GM20000 (cell line): ENCODE measurements around the gene RIC3.

Experiments used
- DNase-seq: peaks from one replicate; pipeline ENCODE4 v3.0.0; 2012; ENCODE audit warnings: low spot score
- CTCF ChIP-seq: IDR thresholded peaks from 2 replicates; pipeline ENCODE4 v1.5.1; 2012; ENCODE audit warnings: mild to moderate bottlenecking, control low read depth; ENCODE audit errors: extremely low read depth, missing control alignments

Gene RIC3

GRCh38 chr11:8156877-8157276 lies 11.9 kb downstream of the RIC3 start:
- no peak for TF ChIP-seq CTCF

GRCh38 chr11:8149726-8150125 lies 19.1 kb downstream of the RIC3 start:
- TF ChIP-seq CTCF, result no peak
- no peak for DNase-seq

More at GRCh38 chr11:8156877-8157276, 11.9 kb downstream of the RIC3 start:
- DNase-seq, result no peak

GRCh38 chr11:8138526-8138925 lies 30.3 kb downstream of the RIC3 start:
- DNase-seq, result no peak
- TF ChIP-seq CTCF, result no peak

DNA sequence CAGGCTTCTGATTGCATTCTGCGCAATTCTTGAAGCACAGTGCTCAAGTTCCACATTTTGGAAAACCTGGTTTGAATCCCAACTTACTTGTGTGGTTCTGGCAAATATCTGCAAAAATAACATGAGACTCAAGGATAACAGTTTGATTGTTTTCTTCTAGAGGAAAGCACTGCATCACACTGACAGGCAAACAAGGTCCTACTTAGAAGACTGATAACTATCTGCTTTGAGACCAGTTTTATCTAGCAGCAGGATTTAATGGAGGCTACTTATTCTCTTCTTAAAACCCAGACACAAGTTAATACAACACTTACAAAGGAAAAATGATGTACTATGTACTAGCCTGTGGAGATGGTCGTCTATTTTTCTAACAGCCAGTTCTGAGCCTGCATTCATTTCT lies 41.4 kb downstream of the RIC3 start:
- DNase-seq, result no peak

GRCh38 chr11:8126649-8127289 lies 42.1 kb downstream of the RIC3 start:
- TF ChIP-seq CTCF, result no peak

More for the DNA sequence above, 41.4 kb downstream of the RIC3 start:
- TF ChIP-seq CTCF, result no peak

GRCh38 chr11:8122173-8122764 lies 46.6 kb downstream of the RIC3 start:
- no peak for TF ChIP-seq CTCF
- DNase-seq, result no peak

More at GRCh38 chr11:8126649-8127289, 42.1 kb downstream of the RIC3 start:
- no peak for DNase-seq

GRCh38 chr11:8111636-8112035 lies 57.2 kb downstream of the RIC3 start:
- TF ChIP-seq CTCF, result no peak

More at GRCh38 chr11:8111636-8112035, 57.2 kb downstream of the RIC3 start:
- DNase-seq, result no peak
